ENCODE data around the gene ARL6IP5. TPM values are rescaled to one million over a fixed set of nuclear protein-coding genes. Genes with fewer than 3 reads are reported as not detected.

Gene ARL6IP5
- total RNA-seq, 1 donor from 2014 or later: 86.2 TPM

DNA sequence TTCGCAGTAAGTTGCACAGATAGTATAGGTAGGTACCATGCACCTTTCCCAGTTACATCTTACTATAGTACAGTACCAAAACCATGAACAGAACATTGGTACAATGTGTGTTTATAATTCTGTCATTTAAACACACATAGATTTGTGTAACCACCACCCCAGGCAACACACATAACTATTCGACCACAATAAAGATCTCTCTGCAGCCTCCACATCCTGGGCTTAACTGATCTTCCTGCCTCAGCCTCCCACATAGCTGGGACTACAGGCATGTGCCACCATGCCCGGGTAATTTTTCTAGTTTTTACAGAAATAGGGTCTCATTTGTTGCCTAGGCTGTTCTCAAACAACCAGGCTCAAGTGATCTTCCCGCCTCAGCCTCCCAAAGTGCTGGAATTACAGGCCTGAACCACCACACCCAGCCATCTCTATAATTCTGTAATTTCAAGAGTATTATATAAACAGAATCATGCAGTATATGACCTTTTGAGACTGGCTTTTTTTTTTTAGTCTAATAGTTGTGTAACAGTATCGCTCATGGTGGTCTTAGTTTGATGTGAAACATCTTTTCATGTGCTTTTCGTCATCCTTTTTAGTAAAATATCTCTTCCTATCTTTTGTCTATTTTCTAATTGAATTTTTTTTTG, 19.3 kb upstream of the ARL6IP5 start:
- Mint-ChIP-seq H3K4me1 (ENCODE audit: unreplicated experiment) (no peaks in the 10 kb centered on the region), H3K27ac (ENCODE audit: unreplicated experiment) (no peak overlapping the region), H3K4me3 (ENCODE audit: unreplicated experiment) (no peak overlapping the region), H3K36me3 (ENCODE audit: low read depth, unreplicated experiment) (peaks cover 18% of the 10 kb centered on the region), H3K9me3 (ENCODE audit: unreplicated experiment) (no peaks in the 10 kb centered on the region), H3K27me3 (ENCODE audit: unreplicated experiment) (no peaks in the 10 kb centered on the region)
- TF ChIP-seq, protein P1, sequence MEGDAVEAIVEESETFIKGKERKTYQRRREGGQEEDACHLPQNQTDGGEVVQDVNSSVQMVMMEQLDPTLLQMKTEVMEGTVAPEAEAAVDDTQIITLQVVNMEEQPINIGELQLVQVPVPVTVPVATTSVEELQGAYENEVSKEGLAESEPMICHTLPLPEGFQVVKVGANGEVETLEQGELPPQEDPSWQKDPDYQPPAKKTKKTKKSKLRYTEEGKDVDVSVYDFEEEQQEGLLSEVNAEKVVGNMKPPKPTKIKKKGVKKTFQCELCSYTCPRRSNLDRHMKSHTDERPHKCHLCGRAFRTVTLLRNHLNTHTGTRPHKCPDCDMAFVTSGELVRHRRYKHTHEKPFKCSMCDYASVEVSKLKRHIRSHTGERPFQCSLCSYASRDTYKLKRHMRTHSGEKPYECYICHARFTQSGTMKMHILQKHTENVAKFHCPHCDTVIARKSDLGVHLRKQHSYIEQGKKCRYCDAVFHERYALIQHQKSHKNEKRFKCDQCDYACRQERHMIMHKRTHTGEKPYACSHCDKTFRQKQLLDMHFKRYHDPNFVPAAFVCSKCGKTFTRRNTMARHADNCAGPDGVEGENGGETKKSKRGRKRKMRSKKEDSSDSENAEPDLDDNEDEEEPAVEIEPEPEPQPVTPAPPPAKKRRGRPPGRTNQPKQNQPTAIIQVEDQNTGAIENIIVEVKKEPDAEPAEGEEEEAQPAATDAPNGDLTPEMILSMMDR (IDR thresholded peaks at IDR 0.05; ENCODE audit: unreplicated experiment): no peak
- DNase-seq (ENCODE audit: low spot score): no peak

DNA sequence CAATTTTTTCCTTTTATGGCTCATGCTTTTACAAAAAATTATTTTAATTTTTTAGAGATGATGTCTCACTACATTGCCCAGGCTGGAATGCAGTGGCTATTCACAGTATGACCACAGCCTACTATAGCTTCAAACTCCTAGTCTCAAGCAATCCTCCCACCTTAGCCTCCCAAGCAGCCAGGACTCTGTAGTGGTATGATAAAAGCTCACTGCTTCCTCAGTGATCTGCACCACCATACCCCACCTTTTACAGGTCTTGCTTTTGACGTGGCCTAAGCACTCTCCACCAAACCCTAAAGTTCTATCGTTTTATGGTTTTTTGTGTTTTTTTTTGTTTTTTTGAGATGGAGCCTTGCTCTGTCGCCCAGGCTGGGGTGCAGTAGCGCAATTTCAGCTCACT, 18.6 kb upstream of the ARL6IP5 start:
- peaks cover 17% of the 10 kb centered on the region for H3K36me3 Mint-ChIP-seq (ENCODE audit: low read depth, unreplicated experiment)
- H3K9me3 Mint-ChIP-seq (ENCODE audit: unreplicated experiment): no peaks in the 10 kb centered on the region
- DNase-seq (ENCODE audit: low spot score): no peak
- H3K27me3 Mint-ChIP-seq (ENCODE audit: unreplicated experiment): peaks cover 3% of the 10 kb centered on the region
- H3K4me1 Mint-ChIP-seq (ENCODE audit: unreplicated experiment): no peaks in the 10 kb centered on the region
- TF ChIP-seq, protein P1 (IDR thresholded peaks at IDR 0.05; ENCODE audit: unreplicated experiment): no peak
- no peak overlapping the region for H3K27ac Mint-ChIP-seq (ENCODE audit: unreplicated experiment)
- H3K4me3 Mint-ChIP-seq (ENCODE audit: unreplicated experiment): no peak overlapping the region

DNA sequence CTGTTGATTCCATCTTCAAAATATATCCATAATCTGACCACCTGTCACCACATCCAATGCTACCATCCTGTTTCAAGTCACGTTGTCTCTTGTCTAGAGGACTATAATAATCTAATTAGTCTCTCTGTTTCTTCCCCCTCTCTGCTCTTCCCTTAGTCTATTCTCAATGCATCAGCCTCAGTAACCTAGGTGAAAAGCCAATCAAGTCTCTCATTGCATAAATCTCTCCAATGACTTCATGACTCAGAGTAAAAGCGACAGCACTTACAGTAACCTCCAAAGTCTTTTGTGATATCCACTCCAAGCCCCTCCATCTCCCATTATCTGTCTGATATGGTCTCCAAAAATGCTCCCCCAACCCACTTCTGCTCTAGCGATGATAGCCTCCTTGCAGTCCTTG, 11.8 kb upstream of the ARL6IP5 start:
- peaks cover 9% of the 10 kb centered on the region for H3K36me3 Mint-ChIP-seq (ENCODE audit: low read depth, unreplicated experiment)
- H3K9me3 Mint-ChIP-seq (ENCODE audit: unreplicated experiment): no peaks in the 10 kb centered on the region
- peaks cover 3% of the 10 kb centered on the region for H3K27me3 Mint-ChIP-seq (ENCODE audit: unreplicated experiment)
- peak overlapping the region; percentile 5 for H3K27ac Mint-ChIP-seq (ENCODE audit: unreplicated experiment)
- TF ChIP-seq, protein P1 (IDR thresholded peaks at IDR 0.05; ENCODE audit: unreplicated experiment): no peak
- no peak for DNase-seq (ENCODE audit: low spot score)
- no peaks in the 10 kb centered on the region for H3K4me1 Mint-ChIP-seq (ENCODE audit: unreplicated experiment)
- H3K4me3 Mint-ChIP-seq (ENCODE audit: unreplicated experiment): no peak overlapping the region

DNA sequence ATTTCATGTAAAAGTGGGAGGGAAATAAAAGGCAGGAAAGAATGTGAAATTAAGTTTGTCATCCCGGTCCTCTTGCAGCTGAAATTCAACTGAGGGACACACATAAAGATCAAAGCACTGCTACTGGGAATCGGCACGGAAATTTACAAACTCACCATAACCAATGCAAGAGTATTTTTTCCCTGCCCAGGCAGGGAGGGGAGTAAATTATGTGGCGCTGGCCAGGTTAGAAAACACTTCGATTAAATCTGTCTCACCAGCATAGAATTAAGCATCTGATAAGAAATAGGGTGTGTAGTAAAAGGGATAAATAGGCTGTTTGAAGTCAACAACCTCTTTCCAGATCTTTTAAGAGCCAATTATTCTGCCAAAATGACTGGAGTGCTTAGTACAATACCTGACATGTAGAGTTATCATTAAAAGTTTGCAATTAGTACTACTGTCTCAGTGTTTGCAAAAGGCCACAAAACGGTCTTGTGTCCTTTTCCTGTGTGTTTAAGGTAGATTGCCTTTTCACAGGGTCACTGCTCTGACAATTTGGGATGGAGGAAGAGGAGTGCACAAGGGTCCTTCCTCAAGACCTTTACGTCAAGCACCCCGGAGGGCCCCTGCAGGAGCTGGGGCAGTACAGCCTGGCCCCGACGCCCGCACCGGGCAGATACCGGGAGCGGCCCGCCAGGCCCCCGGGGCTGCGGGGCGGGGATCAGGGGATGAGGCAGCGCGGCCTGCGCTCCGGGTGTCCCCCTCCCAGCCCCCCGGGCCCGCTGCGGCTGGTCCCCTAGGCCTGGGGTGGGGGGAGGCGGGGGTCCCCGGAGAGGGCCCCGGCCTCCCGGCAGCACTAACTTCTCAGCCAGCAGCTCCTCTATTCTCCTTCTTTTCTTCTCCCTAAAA, 5.2 kb upstream of the ARL6IP5 start:
- Mint-ChIP-seq H3K4me1 (ENCODE audit: unreplicated experiment) (peaks cover 35% of the 10 kb centered on the region), H3K27ac (ENCODE audit: unreplicated experiment) (peak overlapping the region; percentile 89), H3K4me3 (ENCODE audit: unreplicated experiment) (peak overlapping the region; percentile 96), H3K9me3 (ENCODE audit: unreplicated experiment) (no peaks in the 10 kb centered on the region), H3K36me3 (ENCODE audit: low read depth, unreplicated experiment) (peaks cover 8% of the 10 kb centered on the region), H3K27me3 (ENCODE audit: unreplicated experiment) (peaks cover 2% of the 10 kb centered on the region)
- peak; percentile 33 for DNase-seq (ENCODE audit: low spot score)
- TF ChIP-seq, protein P1 (IDR thresholded peaks at IDR 0.05; ENCODE audit: unreplicated experiment): no peak

Measured in endothelial cell (in vitro differentiated cells).